ENCODE data around the gene CHCHD10. TPM values are rescaled to one million over a fixed set of nuclear protein-coding genes. Genes with fewer than 3 reads are reported as not detected.
A peak's percentile ranks its signal among the peaks of the same experiment; 100 is the strongest.

Gene CHCHD10
- polyA plus RNA-seq, 1 of the 3 experiments (the other 2 are of a cell fraction) = 70.1 TPM

DNA sequence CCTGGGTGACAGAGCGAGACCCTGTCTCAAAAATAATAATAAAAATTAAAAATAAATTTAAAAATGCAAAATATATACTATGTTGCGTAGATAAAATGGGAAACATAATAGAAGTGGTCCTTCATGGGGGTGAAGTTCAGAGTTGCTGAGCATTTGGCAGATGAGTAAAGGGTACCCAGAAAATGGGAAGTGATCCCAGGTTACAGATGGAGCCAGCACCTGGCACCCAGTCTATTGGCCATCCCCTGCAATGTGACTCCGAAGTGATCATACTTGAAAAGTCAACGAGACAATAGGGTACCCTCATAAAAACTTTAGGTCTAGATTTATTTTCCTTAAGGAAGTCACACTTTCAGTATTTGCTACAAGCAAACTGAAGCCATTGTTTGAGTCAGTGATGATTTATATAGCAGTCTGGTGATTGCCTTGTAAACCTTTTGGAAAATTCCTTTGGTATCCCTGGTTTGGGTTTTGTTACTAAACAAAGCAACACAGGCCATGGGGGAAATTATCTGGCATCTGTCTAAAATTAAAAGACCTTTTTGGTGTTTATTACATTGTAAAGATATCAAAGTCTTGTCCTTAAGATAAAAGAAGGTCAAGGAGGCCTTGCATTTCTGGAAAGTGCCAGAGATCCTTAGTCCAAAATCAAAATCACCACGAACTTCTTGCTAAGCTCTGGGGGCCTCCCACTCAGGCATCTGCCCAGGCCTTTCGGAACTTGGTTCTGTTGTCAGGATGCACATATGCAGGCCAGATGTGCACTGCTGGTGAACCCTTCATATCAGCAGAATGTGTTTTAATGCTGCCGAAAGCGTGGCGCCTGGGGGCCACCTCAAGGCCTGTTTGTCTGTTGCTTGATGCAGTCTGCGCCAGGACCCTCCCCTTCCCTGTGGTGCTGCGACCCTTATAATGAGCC is 23.3 kb upstream of the CHCHD10 start (continued):
- TF ChIP-seq RXRA (IDR thresholded peaks at IDR 0.05; ENCODE audit: borderline replicate concordance, low read depth) (no peak), FOXJ3 (CRISPR knock-in tag; IDR thresholded peaks at IDR 0.05) (peak; percentile 45; the same call in 1 of the 2 replicates), YY1 (IDR thresholded peaks at IDR 0.05; ENCODE audit: low read depth) (no peak), CHD2 (IDR thresholded peaks at IDR 0.05; ENCODE audit: low read length, partially characterized antibody) (peak; percentile 72), GATA2 (CRISPR knock-in tag; IDR thresholded peaks at IDR 0.05) (peak; percentile 58), RFX5 (IDR thresholded peaks at IDR 0.05; ENCODE audit: low read length) (no peak), EZH2phosphoT487 (IDR thresholded peaks at IDR 0.05; ENCODE audit: borderline replicate concordance, low read depth) (no peak), MXI1 (IDR thresholded peaks at IDR 0.05; ENCODE audit: low read depth, low read length) (no peak), MEF2A (IDR thresholded peaks at IDR 0.05; ENCODE audit: borderline replicate concordance, low read depth) (no peak)
- TF ChIP-seq, protein P1, sequence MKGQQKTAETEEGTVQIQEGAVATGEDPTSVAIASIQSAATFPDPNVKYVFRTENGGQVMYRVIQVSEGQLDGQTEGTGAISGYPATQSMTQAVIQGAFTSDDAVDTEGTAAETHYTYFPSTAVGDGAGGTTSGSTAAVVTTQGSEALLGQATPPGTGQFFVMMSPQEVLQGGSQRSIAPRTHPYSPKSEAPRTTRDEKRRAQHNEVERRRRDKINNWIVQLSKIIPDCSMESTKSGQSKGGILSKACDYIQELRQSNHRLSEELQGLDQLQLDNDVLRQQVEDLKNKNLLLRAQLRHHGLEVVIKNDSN (IDR thresholded peaks at IDR 0.05; ENCODE audit: borderline replicate concordance, low read depth) = no peak

DNA sequence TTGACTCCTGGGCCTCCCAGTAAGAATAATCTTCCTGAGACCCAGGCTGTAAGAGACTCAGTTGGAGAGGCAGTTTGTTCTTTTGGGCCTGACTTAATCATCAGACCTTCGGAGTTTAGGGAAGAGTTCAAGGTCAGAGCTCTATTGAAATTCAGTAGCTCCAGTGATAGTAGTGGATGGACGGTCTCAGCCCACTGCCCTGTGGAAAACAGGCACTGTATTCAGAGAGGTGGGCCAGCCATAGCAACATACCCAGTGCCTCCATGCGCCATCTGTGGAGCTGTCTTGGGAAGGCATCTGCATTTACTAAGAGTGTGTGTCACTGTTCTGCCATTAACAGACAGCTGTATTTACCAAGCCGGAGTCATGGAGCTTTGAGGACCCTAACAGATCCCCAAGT is 21.9 kb upstream of the CHCHD10 start:
- no peak overlapping the region for H3K4me3 ChIP-seq (ENCODE audit: low read depth in 2 of 2, low read length in 1 of 2)
- H3K9me2 ChIP-seq = no peaks in the 10 kb centered on the region
- H3K79me2 ChIP-seq (ENCODE audit: insufficient read depth) = peaks cover 72% of the 10 kb centered on the region
- H2AFZ ChIP-seq (ENCODE audit: low read depth) = no peak overlapping the region
- H4K20me1 ChIP-seq (ENCODE audit: insufficient read depth) = peaks cover 56% of the 10 kb centered on the region
- peaks cover 0 to 44% of the 10 kb centered on the region in 2 experiments; a peak in 2 of 4 replicates for H3K4me1 ChIP-seq (ENCODE audit: control insufficient read depth in 1 of 2, insufficient read depth in 2 of 2, low read depth in 1 of 2, low read length in 1 of 2)
- no peaks in the 10 kb centered on the region for H3K9me3 ChIP-seq
- H3K36me3 ChIP-seq (replicated peaks in 1 of 2; ENCODE audit: control insufficient read depth in 1 of 2, insufficient read depth in 2 of 2, low read length in 1 of 2) = peaks cover 9 to 21% of the 10 kb centered on the region in 2 experiments
- no peaks in the 10 kb centered on the region for H3K27me3 ChIP-seq (ENCODE audit: insufficient read depth)
- peak; percentile 56 for DNase-seq
- H3K4me2 ChIP-seq = no peak overlapping the region
- no peak overlapping the region for H3K9ac ChIP-seq
- H3F3A ChIP-seq (replicated peaks; ENCODE audit: insufficient read depth) = peaks cover 3% of the 10 kb centered on the region
- 81% methylated on average over 3 of the region's 4 CpGs for WGBS (ENCODE audit: low lambda C conversion rate)
- H3K27ac ChIP-seq (ENCODE audit: low read depth in 2 of 2, low read length in 1 of 2) = no peak overlapping the region; a peak in 1 of 4 replicates
- CTCF ChIA-PET = interaction anchor here (1.1 to 5.3 kb wide), 11 partner anchors 12 to 68 kb away, joined by 3 to 36 read pairs (median 4); partner anchors contain the start of genes CHCHD10 and SLC2A11
- POLR2A ChIA-PET = interaction anchor here (0.8 kb wide), 1 partner anchor 60 kb away, joined by 3 read pairs; no protein-coding TSS in a partner anchor
- TF ChIP-seq RFX5 (IDR thresholded peaks at IDR 0.05; ENCODE audit: low read length) (no peak), RAD21 (IDR thresholded peaks at IDR 0.05; ENCODE audit: low read length) (peak; percentile 49), NFIC (IDR thresholded peaks at IDR 0.05; ENCODE audit: borderline replicate concordance) (no peak), ELF1 (IDR thresholded peaks at IDR 0.05) (no peak), TAF1 (IDR thresholded peaks at IDR 0.05; ENCODE audit: borderline replicate concordance, low read depth, low read length) (no peak), NRF1 (IDR thresholded peaks at IDR 0.05; ENCODE audit: low read depth, low read length) (no peak), EP300 (IDR thresholded peaks at IDR 0.05; ENCODE audit: borderline replicate concordance in 1 of 2, low read depth in 1 of 2, low read length in 1 of 2) (no peak), CHD2 (IDR thresholded peaks at IDR 0.05; ENCODE audit: low read length, partially characterized antibody) (no peak), FOXM1 (IDR thresholded peaks at IDR 0.05; ENCODE audit: low read depth) (no peak), MEF2A (IDR thresholded peaks at IDR 0.05; ENCODE audit: borderline replicate concordance, low read depth) (no peak), RXRA (IDR thresholded peaks at IDR 0.05; ENCODE audit: borderline replicate concordance, low read depth) (no peak), SIN3A (IDR thresholded peaks at IDR 0.05; ENCODE audit: borderline replicate concordance, low read depth, low read length) (no peak), RCOR1 (IDR thresholded peaks at IDR 0.05; ENCODE audit: low read length) (no peak), GATA2 (CRISPR knock-in tag; IDR thresholded peaks at IDR 0.05) (no peak)
- TF ChIP-seq, protein P2, sequence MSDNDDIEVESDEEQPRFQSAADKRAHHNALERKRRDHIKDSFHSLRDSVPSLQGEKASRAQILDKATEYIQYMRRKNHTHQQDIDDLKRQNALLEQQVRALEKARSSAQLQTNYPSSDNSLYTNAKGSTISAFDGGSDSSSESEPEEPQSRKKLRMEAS (IDR thresholded peaks at IDR 0.05; ENCODE audit: low read depth) = no peak
- TF ChIP-seq, protein P3, sequence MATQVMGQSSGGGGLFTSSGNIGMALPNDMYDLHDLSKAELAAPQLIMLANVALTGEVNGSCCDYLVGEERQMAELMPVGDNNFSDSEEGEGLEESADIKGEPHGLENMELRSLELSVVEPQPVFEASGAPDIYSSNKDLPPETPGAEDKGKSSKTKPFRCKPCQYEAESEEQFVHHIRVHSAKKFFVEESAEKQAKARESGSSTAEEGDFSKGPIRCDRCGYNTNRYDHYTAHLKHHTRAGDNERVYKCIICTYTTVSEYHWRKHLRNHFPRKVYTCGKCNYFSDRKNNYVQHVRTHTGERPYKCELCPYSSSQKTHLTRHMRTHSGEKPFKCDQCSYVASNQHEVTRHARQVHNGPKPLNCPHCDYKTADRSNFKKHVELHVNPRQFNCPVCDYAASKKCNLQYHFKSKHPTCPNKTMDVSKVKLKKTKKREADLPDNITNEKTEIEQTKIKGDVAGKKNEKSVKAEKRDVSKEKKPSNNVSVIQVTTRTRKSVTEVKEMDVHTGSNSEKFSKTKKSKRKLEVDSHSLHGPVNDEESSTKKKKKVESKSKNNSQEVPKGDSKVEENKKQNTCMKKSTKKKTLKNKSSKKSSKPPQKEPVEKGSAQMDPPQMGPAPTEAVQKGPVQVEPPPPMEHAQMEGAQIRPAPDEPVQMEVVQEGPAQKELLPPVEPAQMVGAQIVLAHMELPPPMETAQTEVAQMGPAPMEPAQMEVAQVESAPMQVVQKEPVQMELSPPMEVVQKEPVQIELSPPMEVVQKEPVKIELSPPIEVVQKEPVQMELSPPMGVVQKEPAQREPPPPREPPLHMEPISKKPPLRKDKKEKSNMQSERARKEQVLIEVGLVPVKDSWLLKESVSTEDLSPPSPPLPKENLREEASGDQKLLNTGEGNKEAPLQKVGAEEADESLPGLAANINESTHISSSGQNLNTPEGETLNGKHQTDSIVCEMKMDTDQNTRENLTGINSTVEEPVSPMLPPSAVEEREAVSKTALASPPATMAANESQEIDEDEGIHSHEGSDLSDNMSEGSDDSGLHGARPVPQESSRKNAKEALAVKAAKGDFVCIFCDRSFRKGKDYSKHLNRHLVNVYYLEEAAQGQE (IDR thresholded peaks at IDR 0.05; ENCODE audit: low read depth, low read length) = no peak
- TF ChIP-seq, protein P4, sequence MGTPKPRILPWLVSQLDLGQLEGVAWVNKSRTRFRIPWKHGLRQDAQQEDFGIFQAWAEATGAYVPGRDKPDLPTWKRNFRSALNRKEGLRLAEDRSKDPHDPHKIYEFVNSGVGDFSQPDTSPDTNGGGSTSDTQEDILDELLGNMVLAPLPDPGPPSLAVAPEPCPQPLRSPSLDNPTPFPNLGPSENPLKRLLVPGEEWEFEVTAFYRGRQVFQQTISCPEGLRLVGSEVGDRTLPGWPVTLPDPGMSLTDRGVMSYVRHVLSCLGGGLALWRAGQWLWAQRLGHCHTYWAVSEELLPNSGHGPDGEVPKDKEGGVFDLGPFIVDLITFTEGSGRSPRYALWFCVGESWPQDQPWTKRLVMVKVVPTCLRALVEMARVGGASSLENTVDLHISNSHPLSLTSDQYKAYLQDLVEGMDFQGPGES (IDR thresholded peaks at IDR 0.05; ENCODE audit: low read depth, low read length) = no peak
- TF ChIP-seq, protein P5, sequence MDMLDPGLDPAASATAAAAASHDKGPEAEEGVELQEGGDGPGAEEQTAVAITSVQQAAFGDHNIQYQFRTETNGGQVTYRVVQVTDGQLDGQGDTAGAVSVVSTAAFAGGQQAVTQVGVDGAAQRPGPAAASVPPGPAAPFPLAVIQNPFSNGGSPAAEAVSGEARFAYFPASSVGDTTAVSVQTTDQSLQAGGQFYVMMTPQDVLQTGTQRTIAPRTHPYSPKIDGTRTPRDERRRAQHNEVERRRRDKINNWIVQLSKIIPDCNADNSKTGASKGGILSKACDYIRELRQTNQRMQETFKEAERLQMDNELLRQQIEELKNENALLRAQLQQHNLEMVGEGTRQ (IDR thresholded peaks at IDR 0.05; ENCODE audit: borderline replicate concordance, low read depth, low read length) = no peak
